Measurements from ENCODE around the gene HSP90AB1.

HSP90AB1 gene

DNA sequence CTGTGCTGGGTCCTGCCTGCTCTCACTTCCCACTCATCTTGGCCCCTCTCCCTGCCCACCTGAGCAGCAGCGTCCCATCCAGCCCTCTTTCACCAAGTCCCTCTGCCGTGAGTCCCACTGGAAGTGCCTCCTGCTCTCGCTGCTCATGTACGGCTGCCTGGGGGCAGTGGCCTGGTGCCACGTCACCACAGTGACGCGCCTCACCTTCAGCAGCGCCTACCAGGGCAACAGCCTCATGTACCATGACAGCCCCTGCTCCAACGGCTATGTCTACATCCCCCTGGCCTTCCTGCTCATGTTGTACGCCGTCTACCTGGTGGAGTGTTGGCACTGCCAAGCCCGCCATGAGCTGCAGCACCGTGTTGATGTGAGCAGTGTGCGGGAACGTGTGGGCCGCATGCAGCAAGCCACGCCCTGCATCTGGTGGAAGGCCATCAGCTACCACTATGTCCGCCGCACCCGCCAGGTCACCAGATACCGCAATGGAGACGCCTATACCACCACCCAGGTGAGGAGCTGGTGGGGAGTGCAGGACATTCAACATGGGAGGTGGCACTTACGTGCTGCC is 26.2 kb downstream of the HSP90AB1 start:
- Mint-ChIP-seq H3K4me3 (no peak overlapping the region), H3K36me3 (peaks cover 5% of the 10 kb centered on the region), H3K9me3 (no peaks in the 10 kb centered on the region), H3K27ac (no peak overlapping the region), H3K27me3 (peaks cover 66% of the 10 kb centered on the region), H3K4me1 (peaks cover 26% of the 10 kb centered on the region)
- no peak for ATAC-seq

DNA sequence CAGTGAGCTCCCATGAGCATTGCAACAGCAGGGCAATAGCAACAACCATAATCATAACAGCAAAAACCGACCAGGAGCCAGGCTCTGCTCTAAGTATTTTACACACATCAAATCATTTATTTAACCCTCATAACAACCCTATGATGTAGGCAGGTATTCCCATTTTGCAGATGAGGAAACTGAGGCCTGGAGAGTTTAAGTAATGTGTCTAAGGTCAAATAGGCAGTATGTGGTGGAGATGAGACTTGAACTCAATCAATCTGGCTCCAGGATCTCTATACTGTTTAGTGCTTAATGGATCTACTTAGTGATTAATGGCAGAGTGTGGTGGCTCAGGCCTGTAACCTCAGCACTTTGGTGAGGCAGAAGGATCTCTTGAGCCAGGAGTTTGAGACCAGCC is 26.7 kb downstream of the HSP90AB1 start:
- H3K4me1 Mint-ChIP-seq, result peaks cover 26% of the 10 kb centered on the region
- H3K4me3 Mint-ChIP-seq, result no peak overlapping the region

DNA sequence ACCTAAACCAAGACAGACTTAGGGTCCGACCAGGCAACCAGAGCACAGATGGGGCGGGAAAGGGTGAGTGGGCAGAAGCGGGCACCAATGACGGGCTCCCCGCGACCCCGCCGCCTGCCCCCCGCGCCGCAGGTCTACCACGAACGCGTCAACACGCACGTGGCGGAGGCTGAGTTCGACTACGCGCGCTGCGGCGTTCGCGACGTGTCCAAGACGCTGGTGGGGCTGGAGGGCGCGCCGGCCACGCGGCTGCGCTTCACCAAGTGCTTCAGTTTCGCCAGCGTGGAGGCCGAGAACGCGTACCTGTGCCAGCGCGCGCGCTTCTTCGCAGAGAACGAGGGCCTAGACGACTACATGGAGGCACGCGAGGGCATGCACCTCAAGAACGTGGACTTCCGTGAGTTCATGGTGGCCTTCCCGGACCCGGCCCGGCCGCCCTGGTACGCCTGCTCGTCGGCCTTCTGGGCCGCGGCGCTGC is 28.4 kb downstream of the HSP90AB1 start:
- Mint-ChIP-seq H3K27ac (no peak overlapping the region), H3K4me1 (peaks cover 11% of the 10 kb centered on the region), H3K36me3 (peaks cover 5% of the 10 kb centered on the region), H3K27me3 (peaks cover 76% of the 10 kb centered on the region), H3K4me3 (no peak overlapping the region), H3K9me3 (no peaks in the 10 kb centered on the region)
- no peak for ATAC-seq

More for the DNA sequence above, 26.7 kb downstream of the HSP90AB1 start:
- no peak overlapping the region for H3K27ac Mint-ChIP-seq
- H3K27me3 Mint-ChIP-seq, result peaks cover 71% of the 10 kb centered on the region
- no peaks in the 10 kb centered on the region for H3K9me3 Mint-ChIP-seq
- ATAC-seq, result no peak
- H3K36me3 Mint-ChIP-seq, result peaks cover 5% of the 10 kb centered on the region

GRCh38 chr6:44275749-44276648 is 29.1 kb downstream of the HSP90AB1 start:
- ATAC-seq, result no peak
- H3K4me1 Mint-ChIP-seq, result peaks cover 9% of the 10 kb centered on the region
- no peak overlapping the region for H3K4me3 Mint-ChIP-seq
- H3K9me3 Mint-ChIP-seq, result no peaks in the 10 kb centered on the region
- H3K36me3 Mint-ChIP-seq, result peaks cover 5% of the 10 kb centered on the region
- H3K27ac Mint-ChIP-seq, result no peak overlapping the region
- peaks cover 74% of the 10 kb centered on the region for H3K27me3 Mint-ChIP-seq

GRCh38 chr6:44276667-44277640 is 30.1 kb downstream of the HSP90AB1 start:
- Mint-ChIP-seq H3K36me3 (peaks cover 5% of the 10 kb centered on the region), H3K4me1 (no peaks in the 10 kb centered on the region), H3K4me3 (no peak overlapping the region), H3K27ac (no peak overlapping the region), H3K27me3 (peaks cover 65% of the 10 kb centered on the region), H3K9me3 (no peaks in the 10 kb centered on the region)
- ATAC-seq, result no peak

DNA sequence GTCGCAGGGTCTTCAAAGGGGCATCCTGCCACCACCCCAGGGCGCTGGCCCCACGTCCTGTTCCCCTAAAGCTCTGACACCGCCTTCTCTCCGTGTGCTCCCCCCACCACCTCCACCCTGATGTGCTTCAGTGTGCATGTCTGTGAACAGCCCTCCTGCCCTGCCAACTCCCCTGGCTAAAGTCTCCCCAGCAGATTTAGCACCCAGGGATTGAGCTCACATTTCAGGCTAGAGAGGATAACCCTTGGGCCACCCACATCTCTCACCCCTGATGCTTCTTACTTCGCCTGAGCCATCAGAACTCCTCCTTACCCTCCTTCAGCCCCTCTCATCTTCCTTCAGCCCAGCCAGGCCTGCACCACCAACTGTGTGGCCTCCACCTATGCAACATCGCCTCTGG is 30.9 kb downstream of the HSP90AB1 start:
- H3K27ac Mint-ChIP-seq, result no peak overlapping the region
- no peak overlapping the region for H3K4me3 Mint-ChIP-seq
- ATAC-seq, result no peak
- H3K27me3 Mint-ChIP-seq, result peaks cover 56% of the 10 kb centered on the region
- H3K36me3 Mint-ChIP-seq, result peaks cover 5% of the 10 kb centered on the region
- H3K9me3 Mint-ChIP-seq, result no peaks in the 10 kb centered on the region
- no peaks in the 10 kb centered on the region for H3K4me1 Mint-ChIP-seq

DNA sequence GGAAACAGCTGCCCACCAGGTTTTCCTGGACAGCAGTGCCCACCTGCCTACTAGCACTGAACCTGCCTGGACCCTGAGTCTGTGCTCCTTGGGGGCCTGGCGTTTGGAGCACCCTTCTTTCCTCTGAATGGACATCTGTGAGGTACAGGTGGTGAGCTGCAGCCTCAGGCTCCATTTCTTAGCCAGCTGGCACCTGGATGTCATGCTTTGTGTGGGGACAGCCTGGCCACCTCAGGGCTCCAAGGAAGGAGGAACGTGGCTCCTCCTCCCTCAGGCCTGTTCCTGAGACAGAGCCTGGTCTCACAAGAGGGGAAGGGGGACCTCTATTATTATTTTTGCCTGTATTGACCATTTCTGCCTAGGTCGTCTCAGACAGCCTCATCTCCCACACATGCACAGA is 31.4 kb downstream of the HSP90AB1 start:
- Mint-ChIP-seq H3K27ac (no peak overlapping the region), H3K27me3 (peaks cover 56% of the 10 kb centered on the region), H3K36me3 (peaks cover 5% of the 10 kb centered on the region), H3K4me1 (no peaks in the 10 kb centered on the region), H3K9me3 (no peaks in the 10 kb centered on the region), H3K4me3 (no peak overlapping the region)
- ATAC-seq, result no peak

DNA sequence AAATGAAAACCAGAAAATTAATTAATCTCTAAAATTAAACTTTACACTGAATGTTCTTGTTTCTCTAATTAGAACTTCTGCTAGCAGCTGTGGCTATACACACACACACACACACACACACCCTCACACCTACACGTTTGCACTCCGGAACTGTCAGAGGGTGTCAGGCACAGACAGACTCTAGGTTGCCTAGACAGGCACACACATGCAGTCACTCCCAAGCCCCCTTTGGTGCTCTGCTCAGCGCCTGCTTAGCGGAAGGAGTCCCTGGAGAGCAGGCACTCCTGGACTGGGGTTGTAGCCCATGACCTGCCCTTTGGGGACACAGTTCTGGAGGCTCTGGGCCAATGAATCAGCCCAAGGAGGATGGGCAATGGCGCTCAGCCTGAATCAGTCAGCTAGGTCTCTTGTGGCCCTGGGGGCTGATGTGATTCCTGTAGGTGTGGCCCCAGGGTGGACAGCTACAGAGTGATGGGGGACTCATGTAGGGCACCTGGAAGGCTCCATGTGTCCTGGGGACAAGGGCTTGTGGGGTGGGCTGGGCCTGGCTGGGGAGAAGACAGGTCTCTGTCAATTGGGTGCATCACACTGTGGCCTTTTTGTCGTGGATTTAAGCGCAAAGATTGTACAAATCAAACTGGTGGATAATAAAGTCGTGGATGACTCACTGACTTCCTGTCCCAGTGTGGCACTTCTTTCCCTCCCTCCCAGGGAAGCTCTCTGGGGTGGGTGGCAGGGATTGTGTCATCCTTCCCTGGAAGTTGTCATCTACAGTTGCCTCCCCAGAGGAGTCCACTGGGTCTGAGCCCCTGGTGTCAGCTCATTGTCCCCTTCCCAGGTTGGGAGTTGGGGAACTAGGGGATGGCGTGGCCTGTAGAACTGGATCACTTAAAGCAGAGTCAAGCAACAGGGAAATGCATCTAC is 32.1 kb downstream of the HSP90AB1 start:
- Mint-ChIP-seq H3K27me3 (peaks cover 56% of the 10 kb centered on the region), H3K4me1 (no peaks in the 10 kb centered on the region), H3K4me3 (no peak overlapping the region), H3K9me3 (no peaks in the 10 kb centered on the region), H3K27ac (no peak overlapping the region), H3K36me3 (peaks cover 5% of the 10 kb centered on the region)
- ATAC-seq, result no peak

GRCh38 chr6:44284121-44284520 is 37.2 kb downstream of the HSP90AB1 start:
- H3K27ac Mint-ChIP-seq, result no peak overlapping the region
- peaks cover 61% of the 10 kb centered on the region for H3K27me3 Mint-ChIP-seq
- no peak for ATAC-seq
- no peaks in the 10 kb centered on the region for H3K9me3 Mint-ChIP-seq
- H3K4me1 Mint-ChIP-seq, result no peaks in the 10 kb centered on the region
- H3K36me3 Mint-ChIP-seq, result no peaks in the 10 kb centered on the region
- no peak overlapping the region for H3K4me3 Mint-ChIP-seq

- no peak for ATAC-seq
- Mint-ChIP-seq H3K27ac (no peak overlapping the region), H3K4me1 (no peaks in the 10 kb centered on the region), H3K9me3 (no peaks in the 10 kb centered on the region), H3K36me3 (no peaks in the 10 kb centered on the region), H3K27me3 (peaks cover 59% of the 10 kb centered on the region), H3K4me3 (no peak overlapping the region)
These were observed 38.0 kb downstream of the HSP90AB1 start for GRCh38 chr6:44284867-44285266.

GRCh38 chr6:44285552-44286284 is 38.8 kb downstream of the HSP90AB1 start:
- Mint-ChIP-seq H3K27ac (no peak overlapping the region), H3K9me3 (no peaks in the 10 kb centered on the region), H3K36me3 (no peaks in the 10 kb centered on the region), H3K4me3 (no peak overlapping the region), H3K27me3 (peaks cover 67% of the 10 kb centered on the region), H3K4me1 (no peaks in the 10 kb centered on the region)
- no peak for ATAC-seq

DNA sequence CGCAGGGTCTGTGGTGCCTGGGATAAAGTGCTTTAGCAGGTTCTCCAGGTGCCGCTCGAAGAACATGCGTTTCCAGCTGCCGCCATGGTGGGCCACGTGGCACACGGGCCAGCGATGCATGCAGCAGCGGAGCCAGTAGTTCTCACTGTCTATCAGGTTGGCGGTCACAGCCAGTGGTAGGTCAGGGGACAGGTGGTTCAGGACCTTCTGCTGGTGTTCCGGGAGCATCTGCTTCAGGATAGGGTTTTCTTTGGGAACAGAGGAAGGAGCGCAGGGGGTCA is 39.3 kb downstream of the HSP90AB1 start:
- Mint-ChIP-seq H3K4me1 (no peaks in the 10 kb centered on the region), H3K27me3 (peaks cover 72% of the 10 kb centered on the region), H3K27ac (no peak overlapping the region), H3K9me3 (no peaks in the 10 kb centered on the region), H3K36me3 (no peaks in the 10 kb centered on the region), H3K4me3 (no peak overlapping the region)
- no peak for ATAC-seq

GRCh38 chr6:44286747-44287146 is 39.8 kb downstream of the HSP90AB1 start:
- no peak overlapping the region for H3K4me3 Mint-ChIP-seq

DNA sequence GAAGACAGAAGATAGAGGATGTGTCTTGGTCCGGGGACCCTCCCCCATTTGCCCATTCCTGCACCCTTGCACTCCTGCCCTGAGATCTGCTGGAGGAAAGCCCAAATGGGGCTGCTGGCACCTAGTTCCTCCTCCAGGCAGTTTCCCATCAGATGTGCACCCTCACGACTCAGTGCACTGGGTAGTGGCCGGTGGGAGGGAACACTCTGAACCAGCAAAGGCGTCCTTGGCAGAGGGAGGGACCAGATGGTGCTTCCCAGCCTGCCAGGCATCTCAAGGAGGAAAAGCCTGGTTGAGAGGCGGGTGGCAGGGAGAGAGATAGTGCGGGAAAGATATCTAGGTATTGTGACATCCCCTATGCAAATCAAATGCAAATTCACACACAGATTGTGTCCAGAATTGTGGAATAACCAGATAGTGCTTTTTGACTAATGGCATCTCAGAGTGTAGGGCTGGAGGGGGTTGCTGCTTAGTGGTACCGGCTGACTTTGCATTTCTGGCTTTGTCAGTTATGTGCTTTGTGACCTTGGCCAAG is 42.9 kb downstream of the HSP90AB1 start:
- Mint-ChIP-seq H3K36me3 (no peaks in the 10 kb centered on the region), H3K9me3 (no peaks in the 10 kb centered on the region), H3K4me1 (no peaks in the 10 kb centered on the region), H3K27me3 (peaks cover 88% of the 10 kb centered on the region), H3K4me3 (no peak overlapping the region), H3K27ac (no peak overlapping the region)
- no peak for ATAC-seq

More at GRCh38 chr6:44286747-44287146, 39.8 kb downstream of the HSP90AB1 start:
- Mint-ChIP-seq H3K9me3 (no peaks in the 10 kb centered on the region), H3K27ac (no peak overlapping the region), H3K36me3 (no peaks in the 10 kb centered on the region), H3K27me3 (peaks cover 77% of the 10 kb centered on the region), H3K4me1 (no peaks in the 10 kb centered on the region)
- no peak for ATAC-seq
